ENCODE measurements around the gene NSRP1. TPM values are rescaled to one million over a fixed set of nuclear protein-coding genes. Genes with fewer than 3 reads are reported as not detected.
"Not testable (repeated sequence)": the region's sequence is repeated elsewhere in the genome, so short reads cannot be mapped to it uniquely, and the experiment has no call there.

NSRP1 gene
- total RNA-seq, 2 experiments from 2014 or later: 24.0 to 30.9 TPM

DNA sequence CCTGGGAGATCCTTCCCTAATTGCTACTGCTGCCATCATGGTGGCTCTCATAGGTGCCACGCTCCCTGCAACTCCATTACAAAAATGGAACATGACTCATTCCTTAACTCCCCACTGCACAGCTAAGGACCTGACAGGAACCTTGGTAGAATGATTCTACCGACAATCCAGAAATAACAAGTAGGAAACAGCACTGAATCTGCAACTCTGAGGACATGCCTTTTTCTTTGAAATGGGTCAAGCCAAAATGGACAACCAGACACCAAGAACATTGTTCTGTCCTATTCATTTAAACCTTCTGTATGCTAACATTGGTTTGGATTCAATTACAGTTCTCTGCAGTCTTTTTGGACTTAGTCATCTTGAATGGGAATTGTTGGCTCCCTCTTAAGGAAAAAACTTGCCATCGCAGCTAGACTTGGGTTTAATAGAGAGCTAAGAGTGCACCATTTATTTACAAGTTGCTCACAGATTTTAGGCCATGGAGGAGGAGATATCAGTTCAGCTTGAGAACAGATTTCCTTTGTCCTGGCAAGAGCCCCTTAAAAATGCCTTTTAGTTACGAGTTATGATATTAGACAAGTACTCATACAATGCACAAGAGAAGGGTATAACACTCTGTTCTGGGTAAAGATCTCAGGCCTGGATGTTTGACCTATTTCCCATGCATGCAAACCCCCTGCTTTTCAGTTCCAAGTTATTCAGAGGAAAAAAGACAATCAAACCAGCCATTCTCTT is 20.9 kb upstream of the NSRP1 start:
- peak; percentile 39 for ATAC-seq
- H3K36me3 Mint-ChIP-seq: no peaks in the 10 kb centered on the region
- no peak overlapping the region for H3K27ac Mint-ChIP-seq
- CTCF ChIA-PET: interaction anchor here (0.7 to 6.6 kb wide), 12 partner anchors 11 to 296 kb away, joined by 3 to 89 read pairs (median 6); partner anchors contain the start of gene TMIGD1
- no peak overlapping the region for H3K4me3 Mint-ChIP-seq
- no peaks in the 10 kb centered on the region for H3K9me3 Mint-ChIP-seq (ENCODE audit: low read depth)
- peaks cover 30% of the 10 kb centered on the region for H3K27me3 Mint-ChIP-seq
- H3K4me1 Mint-ChIP-seq: peaks cover 7% of the 10 kb centered on the region
- no peak for DNase-seq

DNA sequence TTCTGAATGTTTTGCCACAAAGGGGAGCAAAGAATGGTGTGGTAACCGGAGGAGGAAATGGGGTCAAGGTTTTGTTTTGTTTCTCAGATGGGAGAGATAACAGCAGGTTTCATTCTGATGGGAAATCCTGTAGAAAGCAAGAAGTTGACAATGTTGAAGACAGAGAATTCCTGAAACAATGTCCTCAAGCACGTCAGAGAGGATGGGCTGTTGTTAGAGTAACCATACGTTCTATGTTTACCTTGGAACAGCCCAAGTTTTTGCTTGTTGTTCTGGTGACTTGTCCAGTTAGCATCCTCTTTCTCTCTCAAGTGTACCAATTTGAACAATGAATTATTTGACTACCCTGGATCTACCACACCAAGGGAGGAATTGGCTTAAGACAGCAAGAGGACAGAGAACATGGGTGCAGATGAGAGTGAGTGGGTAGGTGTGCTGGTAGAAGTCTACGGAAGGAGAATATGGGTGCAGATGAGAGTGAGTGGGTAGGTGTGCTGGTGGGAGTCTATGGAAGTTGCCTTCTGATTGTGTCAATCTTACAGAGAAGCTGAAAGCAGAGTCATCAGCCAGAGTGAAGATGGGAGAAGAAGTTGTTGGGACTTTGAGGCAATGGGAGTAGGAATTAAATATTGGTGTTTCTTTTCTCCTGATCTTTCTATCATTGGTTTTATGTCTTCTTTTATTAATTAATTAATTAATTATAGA is 14.8 kb upstream of the NSRP1 start:
- Mint-ChIP-seq H3K27ac (no peak overlapping the region), H3K27me3 (peaks cover 11% of the 10 kb centered on the region), H3K4me3 (no peak overlapping the region), H3K9me3 (ENCODE audit: low read depth) (no peaks in the 10 kb centered on the region), H3K4me1 (peaks cover 8% of the 10 kb centered on the region), H3K36me3 (no peaks in the 10 kb centered on the region)
- no peak for DNase-seq
- ATAC-seq: no peak
- CTCF ChIA-PET: interaction anchor here (0.7 to 1.1 kb wide), 3 partner anchors 51 to 176 kb away, joined by 3 to 4 read pairs (median 3); no protein-coding TSS in a partner anchor

DNA sequence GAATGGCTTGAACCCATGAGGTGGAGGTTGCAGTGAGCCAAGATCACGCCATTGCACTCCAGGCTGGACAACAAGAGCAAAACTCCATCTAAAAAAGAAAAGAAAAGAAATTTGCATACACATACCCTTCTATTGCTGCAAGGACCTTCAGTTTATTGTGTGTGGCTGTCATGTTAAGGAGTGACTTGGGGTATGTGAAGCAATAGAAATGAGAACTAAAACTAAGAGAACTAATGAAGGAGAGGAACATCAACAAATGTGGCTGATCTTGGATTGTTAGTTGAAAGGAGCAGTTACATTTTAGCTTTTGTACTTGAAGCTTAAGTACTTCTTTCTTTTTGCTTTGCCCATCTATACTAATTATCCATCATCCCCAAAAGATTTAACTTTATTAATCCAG is 12.7 kb upstream of the NSRP1 start:
- Mint-ChIP-seq H3K36me3 (no peaks in the 10 kb centered on the region), H3K4me1 (peaks cover 8% of the 10 kb centered on the region), H3K27ac (no peak overlapping the region), H3K4me3 (no peak overlapping the region), H3K27me3 (peaks cover 19% of the 10 kb centered on the region), H3K9me3 (ENCODE audit: low read depth) (no peaks in the 10 kb centered on the region)
- CTCF ChIA-PET: interaction anchor here (0.6 to 8.4 kb wide), 29 partner anchors 10 to 721 kb away, joined by 3 to 170 read pairs (median 6); partner anchors contain the start of genes BLMH, CPD, CRLF3 and NSRP1
- ATAC-seq: no peak
- DNase-seq: no peak

DNA sequence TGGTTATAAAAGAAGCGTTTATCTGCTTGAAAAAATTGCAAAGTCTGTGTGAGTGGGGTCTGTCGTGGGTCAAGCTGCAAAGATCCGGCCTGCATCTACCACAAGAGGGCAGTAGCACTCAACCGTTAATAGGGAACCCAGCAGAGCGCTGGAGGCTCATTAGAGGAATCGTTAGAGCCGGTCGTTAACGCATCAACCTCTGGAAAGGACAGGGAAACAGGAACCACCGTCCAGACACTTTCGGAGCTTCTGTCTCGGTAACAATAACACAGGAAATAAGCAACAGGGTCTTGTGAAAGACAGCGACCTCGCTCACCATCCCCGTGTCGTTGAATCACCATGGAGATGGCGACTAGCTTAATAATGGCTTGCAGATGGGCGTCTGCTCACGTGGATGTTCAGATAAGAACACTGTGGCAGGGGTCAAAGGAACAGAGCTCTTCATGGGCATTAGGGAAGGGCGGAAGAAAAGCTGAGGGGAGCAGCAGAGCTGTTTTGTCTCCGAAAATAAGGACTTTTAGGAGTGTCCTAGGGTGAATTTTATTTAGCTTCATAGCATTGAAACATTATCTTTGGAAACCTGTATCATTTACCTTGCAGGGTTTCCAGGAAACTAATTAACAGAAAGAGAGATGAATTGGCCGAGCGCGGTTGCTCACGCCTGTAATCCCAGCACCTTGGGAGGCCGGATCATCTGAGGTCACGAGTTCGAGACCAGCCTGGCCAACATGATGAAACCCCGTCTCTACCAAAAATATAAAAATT is 11.9 kb upstream of the NSRP1 start:
- Mint-ChIP-seq H3K36me3 (no peaks in the 10 kb centered on the region), H3K4me3 (peak overlapping the region; percentile 75), H3K27ac (peak overlapping the region; percentile 3), H3K9me3 (ENCODE audit: low read depth) (no peaks in the 10 kb centered on the region), H3K4me1 (peaks cover 8% of the 10 kb centered on the region), H3K27me3 (peaks cover 26% of the 10 kb centered on the region)
- ATAC-seq (peak; percentile 94), DNase-seq (peak; percentile 84)
- CTCF ChIA-PET: interaction anchor here (0.6 to 8.4 kb wide), 48 partner anchors 10 to 720 kb away, joined by 3 to 170 read pairs (median 4); partner anchors contain the start of genes BLMH, CPD, CRLF3 and GOSR1

DNA sequence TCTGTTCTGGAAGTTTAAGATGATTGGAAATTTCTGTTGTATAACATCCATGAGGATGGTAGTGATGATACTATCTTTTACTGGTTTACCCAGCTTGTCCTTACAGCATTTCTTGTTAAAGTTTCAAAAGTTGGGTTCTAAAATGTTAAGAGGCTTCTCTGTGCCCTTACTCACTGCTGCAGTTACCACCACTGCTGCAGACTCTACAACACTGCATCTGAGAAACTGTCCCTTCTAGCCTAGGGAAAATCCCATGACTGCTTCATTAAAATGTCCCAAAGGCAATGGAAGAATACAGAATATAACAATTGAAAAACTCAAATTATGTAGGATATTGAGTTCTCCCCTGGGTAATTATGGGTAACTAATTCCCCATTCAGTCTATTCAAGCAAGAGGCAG is 3.8 kb upstream of the NSRP1 start:
- peaks cover 7% of the 10 kb centered on the region for H3K36me3 Mint-ChIP-seq
- no peaks in the 10 kb centered on the region for H3K9me3 Mint-ChIP-seq (ENCODE audit: low read depth)
- ATAC-seq (no peak), DNase-seq (no peak)
- CTCF ChIA-PET: interaction anchor here (0.6 to 4.3 kb wide), 11 partner anchors 8 to 251 kb away, joined by 3 to 56 read pairs (median 4); partner anchors contain the start of gene TMIGD1
- no peak overlapping the region for H3K4me3 Mint-ChIP-seq
- H3K4me1 Mint-ChIP-seq: peaks cover 32% of the 10 kb centered on the region
- peak overlapping the region; percentile 45 for H3K27ac Mint-ChIP-seq
- peaks cover 15% of the 10 kb centered on the region for H3K27me3 Mint-ChIP-seq

DNA sequence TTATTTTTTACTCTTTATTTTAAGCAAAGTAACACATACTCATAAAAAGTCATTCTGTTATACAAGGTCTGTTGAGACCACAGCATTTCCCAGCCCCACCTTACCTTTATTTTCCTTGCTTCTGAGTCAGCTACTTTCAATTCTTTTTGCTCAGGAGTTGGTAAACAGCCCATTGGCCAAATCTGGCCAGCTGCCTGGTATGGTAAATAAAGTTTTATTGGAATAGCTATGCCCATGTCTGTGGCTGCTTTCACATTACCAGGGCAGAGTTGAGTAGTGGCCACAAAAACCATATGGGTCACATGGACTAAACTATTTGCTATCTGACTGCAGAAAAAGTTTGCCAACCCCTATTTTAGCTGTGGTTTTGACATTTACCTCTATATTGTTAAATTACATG is 3.4 kb upstream of the NSRP1 start:
- peak; percentile 31 for ATAC-seq

DNA sequence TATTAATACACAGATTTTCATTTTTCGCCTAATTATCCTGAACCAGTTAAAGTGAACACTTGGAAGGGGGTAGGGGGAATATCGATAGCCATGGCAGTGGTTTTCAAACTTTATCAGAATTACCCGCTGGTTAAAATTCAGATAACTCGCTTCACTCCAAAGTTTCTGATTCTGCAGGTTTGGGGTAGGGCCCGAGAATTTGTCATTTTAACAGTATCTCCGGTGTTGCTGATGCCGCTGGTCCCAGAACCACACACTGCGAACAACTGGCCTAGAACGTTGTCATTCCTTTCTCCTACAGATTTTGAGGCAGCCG is 313 bp upstream of the NSRP1 start:
- H3K9me3 Mint-ChIP-seq (ENCODE audit: low read depth): no peaks in the 10 kb centered on the region
- H3K4me1 Mint-ChIP-seq: peaks cover 60% of the 10 kb centered on the region
- H3K36me3 Mint-ChIP-seq: peaks cover 22% of the 10 kb centered on the region
- DNase-seq (no peak), ATAC-seq (no peak)
- H3K4me3 Mint-ChIP-seq: peak overlapping the region; percentile 99
- peak overlapping the region; percentile 99 for H3K27ac Mint-ChIP-seq
- CTCF ChIA-PET: interaction anchor here (4.3 kb wide), 1 partner anchor 12 kb away, joined by 56 read pairs; no protein-coding TSS in a partner anchor
- no peaks in the 10 kb centered on the region for H3K27me3 Mint-ChIP-seq

More for the DNA sequence above, 3.4 kb upstream of the NSRP1 start:
- peaks cover 7% of the 10 kb centered on the region for H3K36me3 Mint-ChIP-seq
- H3K4me3 Mint-ChIP-seq: no peak overlapping the region
- peak overlapping the region; percentile 45 for H3K27ac Mint-ChIP-seq
- peaks cover 37% of the 10 kb centered on the region for H3K4me1 Mint-ChIP-seq
- CTCF ChIA-PET: interaction anchor here (0.8 to 4.3 kb wide), 11 partner anchors 9 to 251 kb away, joined by 3 to 56 read pairs (median 5); partner anchors contain the start of gene TMIGD1
- peak; percentile 75 for DNase-seq
- peaks cover 11% of the 10 kb centered on the region for H3K27me3 Mint-ChIP-seq
- no peaks in the 10 kb centered on the region for H3K9me3 Mint-ChIP-seq (ENCODE audit: low read depth)

DNA sequence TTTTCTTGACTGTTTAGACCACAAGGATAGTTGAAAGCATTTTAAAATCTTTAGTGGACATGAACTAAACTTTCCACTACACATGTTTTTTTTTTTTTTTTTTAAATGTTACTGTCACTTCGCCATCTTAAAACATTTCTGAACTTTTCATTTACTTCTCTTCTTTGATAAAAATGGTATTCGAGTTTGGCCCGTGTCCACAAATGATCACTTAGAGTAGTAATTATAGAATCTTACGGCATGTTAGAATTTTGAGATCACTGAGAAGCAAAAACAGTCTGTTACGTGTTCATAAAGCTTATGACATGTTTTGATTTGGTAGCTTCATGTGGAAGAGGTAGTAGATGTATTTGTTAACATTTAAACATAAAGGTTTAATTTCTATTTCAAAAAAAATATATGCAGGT is 1.1 kb downstream of the NSRP1 start:
- CTCF ChIA-PET: interaction anchor here (0.8 to 4.5 kb wide), 9 partner anchors 9 to 224 kb away, joined by 3 to 27 read pairs (median 4); no protein-coding TSS in a partner anchor
- no peaks in the 10 kb centered on the region for H3K9me3 Mint-ChIP-seq (ENCODE audit: low read depth)
- DNase-seq (no peak), ATAC-seq (no peak)
- peak overlapping the region; percentile 99 for H3K4me3 Mint-ChIP-seq
- no peaks in the 10 kb centered on the region for H3K27me3 Mint-ChIP-seq
- peaks cover 64% of the 10 kb centered on the region for H3K4me1 Mint-ChIP-seq
- peak overlapping the region; percentile 99 for H3K27ac Mint-ChIP-seq
- peaks cover 28% of the 10 kb centered on the region for H3K36me3 Mint-ChIP-seq

DNA sequence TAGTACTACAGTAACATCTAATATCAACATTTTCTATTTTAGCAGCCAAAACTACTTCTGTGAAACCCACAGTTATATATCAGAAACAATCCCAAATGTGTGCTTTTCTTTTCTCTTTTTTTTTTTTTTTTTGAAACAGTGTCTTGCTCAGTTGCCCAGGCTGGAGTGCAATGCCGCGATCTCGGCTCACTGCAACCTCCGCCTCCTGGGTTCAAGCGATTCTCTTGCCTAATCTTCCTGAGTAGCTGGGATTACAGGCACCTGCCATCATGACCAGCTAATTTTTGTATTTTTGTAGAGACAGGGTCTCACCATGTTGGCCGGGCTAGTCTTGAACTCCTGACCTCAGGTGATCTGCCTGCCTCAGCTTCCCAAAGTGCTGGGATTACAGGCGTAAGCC is 2.0 kb downstream of the NSRP1 start:
- CTCF ChIA-PET: interaction anchor here (1.0 to 4.5 kb wide), 6 partner anchors 8 to 223 kb away, joined by 3 to 27 read pairs (median 4); no protein-coding TSS in a partner anchor
- H3K9me3 Mint-ChIP-seq (ENCODE audit: low read depth); ATAC-seq; H3K27me3 Mint-ChIP-seq; DNase-seq: not testable (repeated sequence)
- H3K4me1 Mint-ChIP-seq: peaks cover 57% of the 10 kb centered on the region
- peaks cover 28% of the 10 kb centered on the region for H3K36me3 Mint-ChIP-seq
- H3K27ac Mint-ChIP-seq: peak overlapping the region; percentile 99
- H3K4me3 Mint-ChIP-seq: peak overlapping the region; percentile 99

DNA sequence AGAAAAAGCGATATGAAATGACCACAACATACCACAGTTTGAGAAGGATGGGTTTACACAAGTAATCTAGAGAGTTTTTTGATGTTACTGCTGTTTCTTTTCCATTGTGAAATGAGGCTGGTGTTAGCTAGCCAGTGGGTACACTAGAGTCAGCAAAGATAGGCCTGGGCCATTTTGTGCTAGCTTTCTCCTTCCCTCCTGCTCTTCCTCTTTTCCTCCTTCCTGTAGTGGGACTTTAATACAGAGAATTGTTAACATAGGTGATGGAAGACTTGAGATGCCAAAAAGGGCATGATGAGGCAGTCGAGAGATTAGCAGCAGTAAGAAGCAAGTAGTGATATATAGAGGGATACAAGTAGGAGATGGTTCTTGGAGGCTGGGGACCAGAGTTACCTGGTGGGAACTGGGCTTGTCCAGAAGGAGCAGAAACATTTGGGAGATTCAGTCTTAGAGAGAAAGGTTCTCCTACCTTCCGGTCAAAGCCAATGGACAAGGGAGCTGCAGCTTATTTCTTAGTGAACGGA is 7.7 kb downstream of the NSRP1 start:
- H3K9me3 Mint-ChIP-seq (ENCODE audit: low read depth): no peaks in the 10 kb centered on the region

DNA sequence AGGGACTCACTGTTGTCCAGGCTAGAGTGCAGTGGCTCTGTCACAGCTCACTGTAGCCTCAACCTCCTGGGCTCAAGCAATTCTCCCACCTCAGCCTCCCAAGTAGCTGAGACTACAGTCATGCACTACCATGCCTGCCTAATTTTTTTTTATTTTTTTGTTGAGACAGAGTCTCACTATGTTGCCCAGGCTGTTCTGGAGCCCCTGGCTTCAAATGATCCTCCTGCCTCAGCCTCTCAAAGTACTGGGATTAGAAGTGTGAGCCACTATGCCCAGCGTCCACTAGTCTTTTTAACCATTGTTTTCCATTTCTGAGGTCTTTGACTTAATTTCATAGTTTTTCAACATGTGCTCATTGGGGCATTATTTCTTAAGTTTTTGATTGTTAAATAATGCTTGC is 13.5 kb downstream of the NSRP1 start:
- ATAC-seq (no peak), DNase-seq (no peak)
- no peak overlapping the region for H3K27ac Mint-ChIP-seq
- H3K36me3 Mint-ChIP-seq: peaks cover 38% of the 10 kb centered on the region
- H3K4me3 Mint-ChIP-seq: no peak overlapping the region
- H3K9me3 Mint-ChIP-seq (ENCODE audit: low read depth): no peaks in the 10 kb centered on the region
- peaks cover 6% of the 10 kb centered on the region for H3K4me1 Mint-ChIP-seq
- no peaks in the 10 kb centered on the region for H3K27me3 Mint-ChIP-seq
- CTCF ChIA-PET: interaction anchor here (1.4 kb wide), 1 partner anchor 206 kb away, joined by 4 read pairs; no protein-coding TSS in a partner anchor

More for the DNA sequence above, 7.7 kb downstream of the NSRP1 start:
- peaks cover 22% of the 10 kb centered on the region for H3K36me3 Mint-ChIP-seq
- no peak overlapping the region for H3K27ac Mint-ChIP-seq
- peaks cover 34% of the 10 kb centered on the region for H3K4me1 Mint-ChIP-seq
- no peaks in the 10 kb centered on the region for H3K27me3 Mint-ChIP-seq
- ATAC-seq (no peak), DNase-seq (no peak)
- no peak overlapping the region for H3K4me3 Mint-ChIP-seq
- CTCF ChIA-PET: interaction anchor here (0.6 to 5.7 kb wide), 21 partner anchors 10 to 675 kb away, joined by 3 to 113 read pairs (median 5); partner anchors contain the start of genes GOSR1, SLC6A4 and TMIGD1

DNA sequence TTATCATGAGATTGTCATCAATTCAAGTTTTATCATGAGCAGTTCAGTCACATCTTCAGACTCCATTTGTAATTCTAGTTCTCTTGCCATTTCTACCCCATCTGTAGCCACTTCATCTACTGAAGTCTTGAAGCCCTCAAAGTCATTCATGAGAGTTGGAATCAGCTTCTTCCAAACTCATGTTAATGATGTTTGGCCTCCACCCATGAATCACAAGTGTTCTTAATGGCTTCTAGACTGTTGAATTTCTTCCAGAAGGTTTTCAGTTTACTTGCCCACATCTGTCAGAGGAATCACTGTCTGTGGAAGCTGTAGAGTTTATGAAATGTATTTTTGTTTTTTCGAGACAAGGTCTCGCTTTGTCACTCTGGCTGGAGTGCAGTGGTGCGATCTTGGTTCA is 16.0 kb downstream of the NSRP1 start:
- H3K27ac Mint-ChIP-seq: no peak overlapping the region
- ATAC-seq (no peak), DNase-seq (no peak)
- no peak overlapping the region for H3K4me3 Mint-ChIP-seq
- H3K36me3 Mint-ChIP-seq: peaks cover 36% of the 10 kb centered on the region
- H3K4me1 Mint-ChIP-seq: peaks cover 3% of the 10 kb centered on the region
- no peaks in the 10 kb centered on the region for H3K9me3 Mint-ChIP-seq (ENCODE audit: low read depth)
- no peaks in the 10 kb centered on the region for H3K27me3 Mint-ChIP-seq
- CTCF ChIA-PET: interaction anchor here (1.7 kb wide), 1 partner anchor 204 kb away, joined by 6 read pairs; no protein-coding TSS in a partner anchor

Data from activated CD8-positive, alpha-beta memory T cell treated with anti-CD3 and anti-CD28 coated beads, Interleukin-2, amount 10 ng/mL, durations not matched to agents 7 days and 5 days (primary cell).